PFSK-1 (cell line): ENCODE measurements around the gene LRRC53.

Experiments
- POLR2AphosphoS5 ChIP-seq: IDR thresholded peaks from 2 replicates; pipeline ENCODE4 v1.6.1; 2012; ENCODE audit warnings: low read depth, mild to moderate bottlenecking, control low read depth, low read length, moderate library complexity
- SIN3A ChIP-seq: IDR thresholded peaks from 2 replicates; pipeline ENCODE4 v1.6.1; 2012; ENCODE audit warnings: mild to moderate bottlenecking, low read length, moderate library complexity, borderline replicate concordance; ENCODE audit not compliant: insufficient read depth
- TAF1 ChIP-seq: IDR thresholded peaks from 2 replicates; pipeline ENCODE4 v1.6.1; 2012; ENCODE audit warnings: low read length, control low read depth, borderline replicate concordance; ENCODE audit not compliant: insufficient read depth
- TF ChIP-seq, protein P1 (sequence below), 2 experiments: IDR thresholded peaks; 2 replicates each; pipeline versions ENCODE4 v1.6.1 to v1.8.0; 2011 to 2012; ENCODE audit warnings: low read depth in 2 of 2, low read length in 2 of 2, control low read depth in 1 of 2, inconsistent platforms in 1 of 2, mild to moderate bottlenecking in 1 of 2, moderate library complexity in 1 of 2; ENCODE audit not compliant: insufficient read depth in 1 of 2

DNA sequence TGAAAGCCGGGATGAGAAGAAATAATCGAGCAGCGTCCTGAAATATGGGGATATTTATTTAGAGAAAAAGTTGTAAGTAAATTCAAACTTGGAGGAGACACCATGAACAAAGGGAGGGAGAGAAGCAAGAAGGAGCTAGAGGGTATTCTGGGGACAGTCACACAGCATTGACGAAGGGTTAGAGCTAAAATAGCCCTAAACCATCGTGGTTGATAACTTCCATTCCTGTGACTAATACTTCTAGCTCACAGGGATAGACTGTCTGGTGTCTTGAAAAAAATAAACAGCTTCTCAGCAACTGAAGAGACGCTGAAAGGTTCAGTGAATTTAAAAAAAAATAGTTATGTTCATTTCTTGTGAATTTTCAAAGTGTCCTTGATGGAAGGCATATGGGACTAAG is 86.7 kb downstream of the LRRC53 start:
- TF ChIP-seq SIN3A, result no peak
- TF ChIP-seq TAF1, result no peak
- TF ChIP-seq POLR2AphosphoS5, result no peak
- TF ChIP-seq, protein P1, sequence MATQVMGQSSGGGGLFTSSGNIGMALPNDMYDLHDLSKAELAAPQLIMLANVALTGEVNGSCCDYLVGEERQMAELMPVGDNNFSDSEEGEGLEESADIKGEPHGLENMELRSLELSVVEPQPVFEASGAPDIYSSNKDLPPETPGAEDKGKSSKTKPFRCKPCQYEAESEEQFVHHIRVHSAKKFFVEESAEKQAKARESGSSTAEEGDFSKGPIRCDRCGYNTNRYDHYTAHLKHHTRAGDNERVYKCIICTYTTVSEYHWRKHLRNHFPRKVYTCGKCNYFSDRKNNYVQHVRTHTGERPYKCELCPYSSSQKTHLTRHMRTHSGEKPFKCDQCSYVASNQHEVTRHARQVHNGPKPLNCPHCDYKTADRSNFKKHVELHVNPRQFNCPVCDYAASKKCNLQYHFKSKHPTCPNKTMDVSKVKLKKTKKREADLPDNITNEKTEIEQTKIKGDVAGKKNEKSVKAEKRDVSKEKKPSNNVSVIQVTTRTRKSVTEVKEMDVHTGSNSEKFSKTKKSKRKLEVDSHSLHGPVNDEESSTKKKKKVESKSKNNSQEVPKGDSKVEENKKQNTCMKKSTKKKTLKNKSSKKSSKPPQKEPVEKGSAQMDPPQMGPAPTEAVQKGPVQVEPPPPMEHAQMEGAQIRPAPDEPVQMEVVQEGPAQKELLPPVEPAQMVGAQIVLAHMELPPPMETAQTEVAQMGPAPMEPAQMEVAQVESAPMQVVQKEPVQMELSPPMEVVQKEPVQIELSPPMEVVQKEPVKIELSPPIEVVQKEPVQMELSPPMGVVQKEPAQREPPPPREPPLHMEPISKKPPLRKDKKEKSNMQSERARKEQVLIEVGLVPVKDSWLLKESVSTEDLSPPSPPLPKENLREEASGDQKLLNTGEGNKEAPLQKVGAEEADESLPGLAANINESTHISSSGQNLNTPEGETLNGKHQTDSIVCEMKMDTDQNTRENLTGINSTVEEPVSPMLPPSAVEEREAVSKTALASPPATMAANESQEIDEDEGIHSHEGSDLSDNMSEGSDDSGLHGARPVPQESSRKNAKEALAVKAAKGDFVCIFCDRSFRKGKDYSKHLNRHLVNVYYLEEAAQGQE (IDR thresholded peaks at IDR 0.05; ENCODE audit: insufficient read depth in 1 of 2, low read depth in 2 of 2, low read length in 2 of 2), result no peak
